ENCODE measurements around the gene GCNT2. TPM values are rescaled to one million over a fixed set of nuclear protein-coding genes. Genes with fewer than 3 reads are reported as not detected.
"Not testable (repeated sequence)": the region's sequence is repeated elsewhere in the genome, so short reads cannot be mapped to it uniquely, and the experiment has no call there.

The GCNT2 gene
- total RNA-seq, 1 donor from 2014 or later, result 17.2 TPM

DNA sequence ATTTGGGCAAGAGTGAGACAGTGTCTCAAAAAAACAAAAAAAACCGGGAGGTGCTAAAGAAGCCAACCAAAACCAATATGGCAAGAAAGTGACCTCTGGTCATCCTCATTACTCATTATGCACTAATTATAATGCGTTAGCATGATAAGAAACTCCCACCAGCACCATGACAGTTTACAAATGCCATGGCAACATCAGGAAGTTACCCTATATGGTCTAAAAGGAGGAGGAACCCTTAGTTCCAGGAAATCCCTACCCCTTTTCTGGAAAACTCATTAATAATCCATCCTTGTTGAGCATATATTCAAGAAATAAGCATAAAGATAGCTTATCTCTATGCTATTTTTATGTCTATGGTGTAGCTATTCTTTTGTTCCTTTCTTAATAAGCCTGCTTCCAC is 141.6 kb downstream of the GCNT2 start:
- TF ChIP-seq POLR2AphosphoS5 (IDR thresholded peaks at IDR 0.05; ENCODE audit: insufficient read depth in 1 of 2, low read depth in 1 of 2) (no peak), POLR2A (IDR thresholded peaks at IDR 0.05) (no peak)
- TF ChIP-seq, protein P1, sequence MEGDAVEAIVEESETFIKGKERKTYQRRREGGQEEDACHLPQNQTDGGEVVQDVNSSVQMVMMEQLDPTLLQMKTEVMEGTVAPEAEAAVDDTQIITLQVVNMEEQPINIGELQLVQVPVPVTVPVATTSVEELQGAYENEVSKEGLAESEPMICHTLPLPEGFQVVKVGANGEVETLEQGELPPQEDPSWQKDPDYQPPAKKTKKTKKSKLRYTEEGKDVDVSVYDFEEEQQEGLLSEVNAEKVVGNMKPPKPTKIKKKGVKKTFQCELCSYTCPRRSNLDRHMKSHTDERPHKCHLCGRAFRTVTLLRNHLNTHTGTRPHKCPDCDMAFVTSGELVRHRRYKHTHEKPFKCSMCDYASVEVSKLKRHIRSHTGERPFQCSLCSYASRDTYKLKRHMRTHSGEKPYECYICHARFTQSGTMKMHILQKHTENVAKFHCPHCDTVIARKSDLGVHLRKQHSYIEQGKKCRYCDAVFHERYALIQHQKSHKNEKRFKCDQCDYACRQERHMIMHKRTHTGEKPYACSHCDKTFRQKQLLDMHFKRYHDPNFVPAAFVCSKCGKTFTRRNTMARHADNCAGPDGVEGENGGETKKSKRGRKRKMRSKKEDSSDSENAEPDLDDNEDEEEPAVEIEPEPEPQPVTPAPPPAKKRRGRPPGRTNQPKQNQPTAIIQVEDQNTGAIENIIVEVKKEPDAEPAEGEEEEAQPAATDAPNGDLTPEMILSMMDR (IDR thresholded peaks at IDR 0.05), result no peak
- Histone ChIP-seq H3K36me3 (no peaks in the 10 kb centered on the region), H3K27ac (no peak overlapping the region), H3K9me3 (no peaks in the 10 kb centered on the region), H3K27me3 (no peaks in the 10 kb centered on the region), H3K4me1 (no peaks in the 10 kb centered on the region), H3K4me3 (no peak overlapping the region)
- intact Hi-C loops (cut with DNase I), result no loop called here
- DNase-seq (ENCODE audit: extremely low spot score in 2 of 2), result no peak

DNA sequence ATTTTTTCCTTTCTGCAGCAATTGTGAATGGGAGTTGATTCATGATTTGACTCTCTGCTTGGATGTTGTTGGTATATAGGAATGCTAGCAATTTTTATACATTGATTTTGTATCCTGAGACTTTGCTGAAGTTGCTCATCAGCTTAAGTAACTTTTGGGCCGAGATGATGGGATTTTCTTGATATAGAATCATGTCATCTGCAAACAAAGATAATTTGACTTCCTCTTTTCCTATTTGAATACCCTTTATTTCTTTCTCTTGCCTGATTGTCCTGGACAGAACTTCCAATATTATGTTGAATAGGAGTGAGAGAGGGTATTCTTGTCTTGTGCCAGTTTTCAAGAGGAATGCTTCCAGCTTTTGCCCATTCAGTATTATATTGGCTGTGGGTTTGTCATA is 144.4 kb downstream of the GCNT2 start:
- H3K4me1 ChIP-seq; intact Hi-C loops (cut with DNase I); H3K4me3 ChIP-seq; H3K27me3 ChIP-seq; H3K36me3 ChIP-seq; H3K27ac ChIP-seq; DNase-seq (ENCODE audit: extremely low spot score in 2 of 2); H3K9me3 ChIP-seq: not testable (repeated sequence)

DNA sequence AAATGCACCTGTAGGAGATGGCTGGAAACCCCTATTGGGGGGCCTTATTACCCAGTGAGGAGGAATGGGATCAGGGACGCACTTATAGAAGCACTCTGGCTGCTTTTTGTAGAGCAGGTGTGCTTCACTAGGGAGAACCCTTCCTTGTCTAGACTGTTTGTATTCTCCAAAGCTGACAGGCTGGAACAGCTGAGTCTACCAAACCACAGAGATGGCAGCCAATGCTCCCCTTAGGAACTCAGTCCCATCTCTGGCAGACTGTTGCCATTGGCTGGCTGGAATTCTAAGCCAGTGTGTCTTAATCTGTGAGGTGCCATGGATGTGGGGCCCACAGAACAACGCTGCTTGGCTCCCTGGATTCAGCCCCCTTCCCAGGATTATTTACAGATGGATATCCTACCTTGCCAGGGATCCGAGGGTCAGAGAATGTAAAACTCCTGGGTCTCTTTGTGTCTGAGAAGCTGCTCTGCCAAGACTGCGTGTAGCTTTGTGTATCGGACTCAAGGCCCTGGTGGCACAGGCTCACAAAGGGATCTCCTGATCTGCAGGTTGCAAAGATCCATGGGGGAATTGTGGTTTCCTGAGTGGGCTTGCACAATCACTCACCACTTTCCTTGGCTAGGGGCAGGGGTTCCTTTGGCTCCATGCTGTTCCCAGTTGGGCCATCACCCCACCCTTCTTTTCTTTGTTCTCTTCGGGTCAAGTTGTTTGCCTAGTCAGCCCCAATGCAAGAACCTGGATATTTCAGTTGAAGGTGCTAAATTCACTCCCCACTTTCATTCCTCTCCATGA is 147.2 kb downstream of the GCNT2 start:
- no peaks in the 10 kb centered on the region for H3K36me3 ChIP-seq
- intact Hi-C loops (cut with DNase I), result no loop called here

DNA sequence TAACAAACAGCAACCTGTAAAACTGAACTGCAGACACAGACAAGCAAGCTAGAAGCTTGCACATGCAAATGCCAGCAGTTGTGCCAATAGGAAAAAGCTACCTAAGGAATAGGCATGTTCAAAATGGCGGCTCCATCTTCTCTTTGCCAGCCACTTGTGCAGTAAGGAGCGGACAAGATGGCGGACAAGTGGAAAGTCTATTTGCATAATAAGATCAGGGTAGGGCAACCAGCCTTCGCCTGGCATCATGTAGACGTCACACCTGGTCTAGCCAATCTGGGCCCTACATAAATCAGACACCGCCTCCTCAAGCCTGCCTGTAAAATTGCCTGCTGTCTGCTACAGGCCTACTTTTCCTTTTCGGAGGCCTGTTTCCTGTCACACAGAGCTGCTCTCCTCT is 155.3 kb downstream of the GCNT2 start:
- no peaks in the 10 kb centered on the region for H3K27me3 ChIP-seq
- no peaks in the 10 kb centered on the region for H3K9me3 ChIP-seq
- no peaks in the 10 kb centered on the region for H3K4me1 ChIP-seq
- DNase-seq (ENCODE audit: extremely low spot score in 2 of 2), result no peak
- no peak for TF ChIP-seq POLR2A (IDR thresholded peaks at IDR 0.05)
- TF ChIP-seq, protein P1 (IDR thresholded peaks at IDR 0.05), result no peak
- no peak for TF ChIP-seq POLR2AphosphoS5 (IDR thresholded peaks at IDR 0.05; ENCODE audit: insufficient read depth in 1 of 2, low read depth in 1 of 2)
- H3K4me3 ChIP-seq, result no peak overlapping the region
- H3K27ac ChIP-seq, result no peak overlapping the region
- no peaks in the 10 kb centered on the region for H3K36me3 ChIP-seq
- intact Hi-C loops (cut with DNase I), result no loop called here

More for the DNA sequence above, 147.2 kb downstream of the GCNT2 start:
- H3K9me3 ChIP-seq, result no peaks in the 10 kb centered on the region
- TF ChIP-seq, protein P1 (IDR thresholded peaks at IDR 0.05), result no peak
- TF ChIP-seq POLR2A (IDR thresholded peaks at IDR 0.05) (no peak), POLR2AphosphoS5 (IDR thresholded peaks at IDR 0.05; ENCODE audit: insufficient read depth in 1 of 2, low read depth in 1 of 2) (no peak)
- no peak overlapping the region for H3K27ac ChIP-seq
- H3K27me3 ChIP-seq, result no peaks in the 10 kb centered on the region
- H3K4me1 ChIP-seq, result no peaks in the 10 kb centered on the region
- DNase-seq (ENCODE audit: extremely low spot score in 2 of 2), result no peak
- H3K4me3 ChIP-seq, result no peak overlapping the region

DNA sequence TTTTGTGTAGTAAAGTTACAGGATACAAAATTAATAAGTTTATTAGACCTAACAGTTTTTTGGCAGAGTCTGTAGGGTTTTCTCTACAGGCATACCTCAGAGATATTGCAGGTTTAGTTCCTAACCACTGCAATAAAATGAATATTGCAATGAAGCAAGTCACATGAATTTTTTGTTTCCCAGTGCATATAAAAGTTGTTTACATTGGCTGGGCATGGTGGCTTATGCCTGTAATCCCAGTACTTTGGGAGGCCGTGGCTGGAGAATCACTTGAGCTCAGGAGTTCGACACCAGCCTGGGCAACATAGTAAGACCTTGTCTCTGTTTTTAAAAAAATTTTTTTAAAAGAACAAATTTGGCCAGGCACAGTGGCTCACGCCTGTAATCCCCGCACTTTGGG is 157.3 kb downstream of the GCNT2 start:
- H3K27me3 ChIP-seq, result no peaks in the 10 kb centered on the region

More for the DNA sequence above, 157.3 kb downstream of the GCNT2 start:
- TF ChIP-seq POLR2A (IDR thresholded peaks at IDR 0.05) (no peak), POLR2AphosphoS5 (IDR thresholded peaks at IDR 0.05; ENCODE audit: insufficient read depth in 1 of 2, low read depth in 1 of 2) (no peak)
- TF ChIP-seq, protein P1 (IDR thresholded peaks at IDR 0.05), result no peak
- no peak overlapping the region for H3K27ac ChIP-seq
- no peak overlapping the region for H3K4me3 ChIP-seq
- intact Hi-C loops (cut with DNase I), result no loop called here
- DNase-seq (ENCODE audit: extremely low spot score in 2 of 2), result no peak
- H3K9me3 ChIP-seq, result no peaks in the 10 kb centered on the region
- H3K4me1 ChIP-seq, result no peaks in the 10 kb centered on the region
- H3K36me3 ChIP-seq, result no peaks in the 10 kb centered on the region

Small RNAs within 50 kb of the gene (small RNA-seq; reads per million reads assigned to genes)
- not detected for gene RF00019

Other genes starting within 250 kb of the GCNT2 start
- gene TFAP2A, start 106.3 kb upstream of the GCNT2 start, total RNA-seq, result 19.4 TPM
- not detected for gene C6orf52, start 173.3 kb downstream of the GCNT2 start, total RNA-seq
- gene PAK1IP1, start 173.6 kb downstream of the GCNT2 start, total RNA-seq, result 8.8 TPM
- 95.8 TPM for gene TMEM14C, start 201.7 kb downstream of the GCNT2 start, total RNA-seq
- gene TMEM14B, start 226.5 kb downstream of the GCNT2 start, total RNA-seq, result 40.5 TPM